HCT116 (cell line): Measurements from ENCODE around the gene CTU2. TPM values are rescaled to one million over a fixed set of nuclear protein-coding genes. Genes with fewer than 3 reads are reported as not detected.

Experiments
- ATAC-seq: fragments of 200-7000 bp; cut with Tn5 transposase; 2 replicates; pipeline ENCODE4 v1.9.1; 2020; ENCODE audit warnings: mild to moderate bottlenecking, moderate library complexity
- BruUV-seq: library from RNA; stranded (reverse); fragments of 400-500 nt; replicated peaks from 2 replicates; lab custom pipeline; 2021; lab: Mats Ljungman, UMichigan
- CTCF ChIA-PET: fragments of 300-600 bp; sonication (Branson Sonifier 250); formaldehyde crosslinking; loops from one replicate; lab custom pipeline; 2021; ENCODE audit warnings: antibody characterized with exemption; lab: Charles Lee
- POLR2A ChIA-PET: fragments of 300-600, 350-600 bp; sonication (Branson Sonifier 250); formaldehyde crosslinking; loops from one replicate; lab custom pipeline; 2021; ENCODE audit warnings: antibody characterized with exemption; lab: Charles Lee
- RAD21 ChIA-PET, 2 experiments: fragments of 300-600 bp; sonication (Branson Sonifier 250); formaldehyde crosslinking; loops; one replicate each; lab custom pipeline; 2023; ENCODE audit warnings: low total read pairs in 2 of 2; ENCODE audit not compliant: uncharacterized antibody in 2 of 2, unreplicated experiment in 2 of 2, low non-redundant PET in 1 of 2; lab: Charles Lee
- DNase-seq: peaks from one replicate; pipeline ENCODE4 v3.0.0-alpha.2; 2010; ENCODE audit warnings: low read depth, low spot score
- H2AFZ ChIP-seq: fragments of 200-600 bp; shearing (Covaris generic), sonication (generic); 2 replicates; pipeline ENCODE4 v1.6.1; 2017; ENCODE audit warnings: low read depth, mixed run types, mixed read lengths, antibody characterized with exemption, low read length; ENCODE audit not compliant: poor library complexity, severe bottlenecking
- H3K27ac ChIP-seq: 2 replicates; pipeline ENCODE4 v1.5.1; 2012; ENCODE audit warnings: low read depth, low read length
- H3K27me3 ChIP-seq: fragments of 200-600 bp; sonication (generic); 2 replicates; pipeline ENCODE4 v1.6.1; 2016; ENCODE audit warnings: mixed run types, low read length, mixed read lengths; ENCODE audit not compliant: insufficient read depth
- H3K36me3 ChIP-seq, 2 experiments: fragments of 200-500 bp in 1 of 2; fragments of 200-600 bp in 1 of 2; sonication (Bioruptor generic) in 1 of 2; sonication (generic) in 1 of 2; 2 replicates each; pipeline versions ENCODE4 v1.5.1 to v1.6.1; 2014 to 2016; ENCODE audit warnings: low read length in 2 of 2, inconsistent platforms in 1 of 2, mixed read lengths in 1 of 2, mixed run types in 1 of 2; ENCODE audit not compliant: insufficient read depth in 2 of 2, control insufficient read depth in 1 of 2
- H3K4me1 ChIP-seq, 2 experiments: fragments of 200-600 bp in 1 of 2; sonication (generic) in 1 of 2; 2 replicates each; pipeline versions ENCODE4 v1.5.1 to v1.6.1; 2012 to 2017; ENCODE audit warnings: low read length in 2 of 2, inconsistent platforms in 1 of 2, mild to moderate bottlenecking in 1 of 2, mixed read lengths in 1 of 2, mixed run types in 1 of 2, moderate library complexity in 1 of 2; ENCODE audit not compliant: insufficient read depth in 2 of 2, control insufficient read depth in 1 of 2
- H3K4me2 ChIP-seq: fragments of 200-600 bp; sonication (generic); 2 replicates; pipeline ENCODE4 v1.6.1; 2017; ENCODE audit warnings: mixed run types, low read length, mixed read lengths
- H3K4me3 ChIP-seq, 2 experiments: fragments of 200-600 bp in 1 of 2; sonication (generic) in 1 of 2; replicated peaks in 1 of 2; 2 replicates each; pipeline ENCODE4 v1.5.1; 2011 to 2016; ENCODE audit warnings: low read length in 2 of 2, control low read depth in 1 of 2, low read depth in 1 of 2, mild to moderate bottlenecking in 1 of 2, mixed read lengths in 1 of 2, mixed run types in 1 of 2
- H3K79me2 ChIP-seq: fragments of 200-600 bp; sonication (generic); 2 replicates; pipeline ENCODE4 v1.6.1; 2017; ENCODE audit warnings: mild to moderate bottlenecking, mixed run types, low read length, moderate library complexity, mixed read lengths; ENCODE audit not compliant: insufficient read depth
- H3K9ac ChIP-seq: fragments of 200-600 bp; sonication (generic); 2 replicates; pipeline ENCODE4 v1.6.1; 2016; ENCODE audit warnings: low read length, mixed read lengths
- H3K9me2 ChIP-seq: fragments of 200-600 bp; sonication (generic), shearing (Covaris generic); 2 replicates; pipeline ENCODE4 v1.6.1; 2017; ENCODE audit warnings: mixed run types, mild to moderate bottlenecking, moderate library complexity; ENCODE audit not compliant: insufficient read depth
- H3K9me3 ChIP-seq, 2 experiments: fragments of 200-500 bp in 1 of 2; fragments of 200-600 bp in 1 of 2; sonication (Bioruptor generic) in 1 of 2; sonication (generic) in 1 of 2; 2 replicates each; pipeline ENCODE4 v1.6.1; 2014 to 2017; ENCODE audit warnings: low read length in 2 of 2, mixed read lengths in 2 of 2, inconsistent platforms in 1 of 2, low read depth in 1 of 2, mild to moderate bottlenecking in 1 of 2, mixed run types in 1 of 2, moderate library complexity in 1 of 2; ENCODE audit not compliant: control insufficient read depth in 1 of 2, insufficient read depth in 1 of 2
- H4K20me1 ChIP-seq: fragments of 200-600 bp; sonication (generic), shearing (Covaris generic); 2 replicates; pipeline ENCODE4 v1.6.1; 2017; ENCODE audit warnings: mixed run types, mild to moderate bottlenecking, moderate library complexity; ENCODE audit not compliant: insufficient read depth
- CBX3 ChIP-seq: IDR thresholded peaks from 2 replicates; pipeline ENCODE4 v1.6.1; 2012; ENCODE audit warnings: low read depth
- EGR1 ChIP-seq: IDR thresholded peaks from 2 replicates; pipeline ENCODE4 v1.6.1; 2012; ENCODE audit warnings: low read depth
- ELF1 ChIP-seq: IDR thresholded peaks from 2 replicates; pipeline ENCODE4 v1.6.1; 2012; ENCODE audit warnings: low read depth, borderline replicate concordance
- EZH2 ChIP-seq: fragments of 200-600 bp; sonication (generic); IDR thresholded peaks from 2 replicates; pipeline ENCODE4 v1.6.1; 2017; ENCODE audit warnings: antibody characterized with exemption, mixed run types
- EZH2phosphoT487 ChIP-seq: fragments of 200-600 bp; IDR thresholded peaks from 2 replicates; pipeline ENCODE4 v1.6.1; 2018; ENCODE audit warnings: antibody characterized with exemption, borderline replicate concordance
- FOSL1 ChIP-seq: IDR thresholded peaks from 2 replicates; pipeline ENCODE4 v1.6.1; 2012; ENCODE audit warnings: low read depth
- JUND ChIP-seq: IDR thresholded peaks from 2 replicates; pipeline ENCODE4 v1.6.1; 2012
- MAX ChIP-seq: IDR thresholded peaks from 2 replicates; pipeline ENCODE4 v1.6.1; 2012
- RAD21 ChIP-seq: IDR thresholded peaks from 2 replicates; pipeline ENCODE4 v1.6.1; 2012; ENCODE audit warnings: low read depth, mild to moderate bottlenecking
- SIN3A ChIP-seq: IDR thresholded peaks from 2 replicates; pipeline ENCODE4 v1.6.1; 2012; ENCODE audit warnings: low read depth
- SP1 ChIP-seq: IDR thresholded peaks from 2 replicates; pipeline ENCODE4 v1.6.1; 2012; ENCODE audit warnings: low read depth
- TCF7L2 ChIP-seq: IDR thresholded peaks from 2 replicates; pipeline ENCODE4 v1.7.0; 2011; ENCODE audit warnings: borderline replicate concordance, inconsistent platforms; ENCODE audit not compliant: insufficient read depth, insufficient read length; ENCODE audit errors: extremely low read depth
- YY1 ChIP-seq: IDR thresholded peaks from 2 replicates; pipeline ENCODE4 v1.6.1; 2011; ENCODE audit warnings: low read length, low read depth, moderate library complexity, mild to moderate bottlenecking; ENCODE audit not compliant: insufficient replicate concordance; ENCODE audit errors: extremely low read depth
- ZFX ChIP-seq: fragments of 450-650 bp; IDR thresholded peaks from 2 replicates; pipeline ENCODE4 v1.6.1; 2017
- ZNF274 ChIP-seq: fragments of 200-500 bp; sonication (Bioruptor generic); IDR thresholded peaks from 2 replicates; pipeline ENCODE4 v1.6.1; 2014; ENCODE audit warnings: mild to moderate bottlenecking, low read depth, low read length, inconsistent platforms
- intact Hi-C: fragments of 100-400 bp; cut with micrococcal nuclease; formaldehyde crosslinking; loops from 2 replicates; pipeline ENCODE4 v1.10.0; 2022
- total RNA-seq: library from RNA; stranded (reverse); gene quantifications from one replicate; pipeline ENCODE4 v1.2.1, GENCODE V29; 2021; ENCODE audit not compliant: unreplicated experiment
- TF ChIP-seq, protein P1 (sequence below): IDR thresholded peaks from 2 replicates; pipeline ENCODE4 v1.6.1; 2011; ENCODE audit warnings: mild to moderate bottlenecking, low read length, moderate library complexity; ENCODE audit not compliant: insufficient replicate concordance; ENCODE audit errors: extremely low read depth

Gene CTU2
- total RNA-seq, 1 experiment from 2014 or later = 71.3 TPM

- peaks cover 2 to 13% of the 10 kb centered on the region in 2 experiments; a peak in 2 of 4 replicates for H3K36me3 ChIP-seq
- DNase-seq (no peak), ATAC-seq (no peak)
- no peak overlapping the region for H3K9ac ChIP-seq
- no peak overlapping the region for H3K4me2 ChIP-seq
- no peak for TF ChIP-seq ZFX
- TF ChIP-seq JUND = no peak
- no peak for TF ChIP-seq TCF7L2
- TF ChIP-seq, protein P1, sequence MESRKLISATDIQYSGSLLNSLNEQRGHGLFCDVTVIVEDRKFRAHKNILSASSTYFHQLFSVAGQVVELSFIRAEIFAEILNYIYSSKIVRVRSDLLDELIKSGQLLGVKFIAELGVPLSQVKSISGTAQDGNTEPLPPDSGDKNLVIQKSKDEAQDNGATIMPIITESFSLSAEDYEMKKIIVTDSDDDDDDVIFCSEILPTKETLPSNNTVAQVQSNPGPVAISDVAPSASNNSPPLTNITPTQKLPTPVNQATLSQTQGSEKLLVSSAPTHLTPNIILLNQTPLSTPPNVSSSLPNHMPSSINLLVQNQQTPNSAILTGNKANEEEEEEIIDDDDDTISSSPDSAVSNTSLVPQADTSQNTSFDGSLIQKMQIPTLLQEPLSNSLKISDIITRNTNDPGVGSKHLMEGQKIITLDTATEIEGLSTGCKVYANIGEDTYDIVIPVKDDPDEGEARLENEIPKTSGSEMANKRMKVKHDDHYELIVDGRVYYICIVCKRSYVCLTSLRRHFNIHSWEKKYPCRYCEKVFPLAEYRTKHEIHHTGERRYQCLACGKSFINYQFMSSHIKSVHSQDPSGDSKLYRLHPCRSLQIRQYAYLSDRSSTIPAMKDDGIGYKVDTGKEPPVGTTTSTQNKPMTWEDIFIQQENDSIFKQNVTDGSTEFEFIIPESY = no peak
- no peak for TF ChIP-seq MAX
- no peak for TF ChIP-seq SP1
- no peak for TF ChIP-seq EZH2
- no peak for TF ChIP-seq RAD21
- TF ChIP-seq ZNF274 = no peak
- TF ChIP-seq YY1 = no peak
- TF ChIP-seq CBX3 = no peak
- TF ChIP-seq EGR1 = no peak
- no peak for TF ChIP-seq FOSL1
- TF ChIP-seq SIN3A = no peak
- no peak for TF ChIP-seq ELF1
- no peak for TF ChIP-seq EZH2phosphoT487
- H3K9me3 ChIP-seq = no peaks in the 10 kb centered on the region
- H3K4me3 ChIP-seq = no peak overlapping the region
- peaks cover 0 to 12% of the 10 kb centered on the region in 2 experiments; a peak in 2 of 4 replicates for H3K4me1 ChIP-seq
- no peaks in the 10 kb centered on the region for H3K27me3 ChIP-seq
- peaks cover 90% of the 10 kb centered on the region for H3K79me2 ChIP-seq
- no TSS peak for BruUV-seq
- H3K9me2 ChIP-seq = no peaks in the 10 kb centered on the region
- H2AFZ ChIP-seq = no peak overlapping the region
- ChIA-PET CTCF (no interaction called here), POLR2A (no interaction called here), RAD21 (no interaction called here)
- intact Hi-C loops = no loop called here
- peaks cover 11% of the 10 kb centered on the region; the same call in 1 of the 2 replicates for H4K20me1 ChIP-seq
- no peak overlapping the region for H3K27ac ChIP-seq
Measured at GRCh38 chr16:88752386-88753002, 46.2 kb downstream of the CTU2 start.
